HEK293 (cell line): ENCODE results near the gene LRRTM4.

ENCODE experiments used
- EGR2 ChIP-seq: fragments of 450-650 bp; formaldehyde crosslinking; IDR thresholded peaks from 2 replicates; pipeline ENCODE4 v1.5.1; 2016; ENCODE audit warnings: low read depth, missing biosample characterization, missing genetic modification characterization
- GLI4 ChIP-seq: fragments of 450-650 bp; formaldehyde crosslinking; IDR thresholded peaks from 2 replicates; pipeline ENCODE4 v1.5.1; 2016; ENCODE audit warnings: missing biosample characterization, missing genetic modification characterization
- IKZF3 ChIP-seq: fragments of 450-650 bp; IDR thresholded peaks from 2 replicates; pipeline ENCODE4 v1.5.0; 2018; ENCODE audit warnings: missing biosample characterization, mild to moderate bottlenecking, missing genetic modification characterization, moderate library complexity
- SP2 ChIP-seq: fragments of 450-650 bp; formaldehyde crosslinking; IDR thresholded peaks from 2 replicates; pipeline ENCODE4 v1.5.1; 2016; ENCODE audit warnings: missing biosample characterization, missing genetic modification characterization
- TRIM28 ChIP-seq: IDR thresholded peaks from 2 replicates; pipeline ENCODE4 v1.6.1; 2011; ENCODE audit warnings: low read length, control low read depth, borderline replicate concordance
- ZBTB1 ChIP-seq: fragments of 450-650 bp; formaldehyde crosslinking; IDR thresholded peaks from 2 replicates; pipeline ENCODE4 v1.5.1; 2016; ENCODE audit warnings: missing biosample characterization, missing genetic modification characterization
- ZBTB21 ChIP-seq: fragments of 450-650 bp; formaldehyde crosslinking; IDR thresholded peaks from 2 replicates; pipeline ENCODE4 v1.5.1; 2017; ENCODE audit warnings: missing biosample characterization, missing genetic modification characterization
- ZNF791 ChIP-seq: fragments of 450-650 bp; formaldehyde crosslinking; IDR thresholded peaks from 2 replicates; pipeline ENCODE4 v1.5.1; 2016; ENCODE audit warnings: missing biosample characterization, missing genetic modification characterization
- TF ChIP-seq, protein P1 (sequence below): fragments of 450-650 bp; formaldehyde crosslinking; IDR thresholded peaks from 2 replicates; pipeline ENCODE4 v1.5.1; 2016; ENCODE audit warnings: missing biosample characterization, missing genetic modification characterization
- TF ChIP-seq, protein P2 (sequence below): fragments of 450-650 bp; formaldehyde crosslinking; IDR thresholded peaks from 2 replicates; pipeline ENCODE4 v1.5.1; 2016; ENCODE audit warnings: missing biosample characterization, missing genetic modification characterization

DNA sequence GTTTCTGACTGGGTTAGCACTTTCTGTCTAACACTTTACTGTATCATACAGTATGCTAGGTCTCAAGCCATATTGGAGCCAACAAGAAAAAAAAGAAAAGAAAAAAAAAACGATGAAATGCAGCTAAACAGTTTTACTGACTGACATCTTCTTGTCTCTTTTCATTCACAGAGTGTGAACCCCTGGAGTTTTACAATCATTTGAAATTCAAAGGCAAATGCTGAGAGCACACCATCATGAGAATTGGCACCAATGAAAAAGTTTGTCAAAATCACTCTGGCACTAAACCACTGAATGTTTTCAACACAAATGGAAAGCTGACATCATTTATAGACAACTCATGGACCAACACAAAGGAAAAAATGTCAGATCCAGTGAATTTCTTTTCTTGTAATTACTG is 513.3 kb downstream of the LRRTM4 start:
- no peak for TF ChIP-seq IKZF3 (tag by site-specific recombination)
- TF ChIP-seq ZBTB21 (tag by site-specific recombination) = no peak
- TF ChIP-seq, protein P1, sequence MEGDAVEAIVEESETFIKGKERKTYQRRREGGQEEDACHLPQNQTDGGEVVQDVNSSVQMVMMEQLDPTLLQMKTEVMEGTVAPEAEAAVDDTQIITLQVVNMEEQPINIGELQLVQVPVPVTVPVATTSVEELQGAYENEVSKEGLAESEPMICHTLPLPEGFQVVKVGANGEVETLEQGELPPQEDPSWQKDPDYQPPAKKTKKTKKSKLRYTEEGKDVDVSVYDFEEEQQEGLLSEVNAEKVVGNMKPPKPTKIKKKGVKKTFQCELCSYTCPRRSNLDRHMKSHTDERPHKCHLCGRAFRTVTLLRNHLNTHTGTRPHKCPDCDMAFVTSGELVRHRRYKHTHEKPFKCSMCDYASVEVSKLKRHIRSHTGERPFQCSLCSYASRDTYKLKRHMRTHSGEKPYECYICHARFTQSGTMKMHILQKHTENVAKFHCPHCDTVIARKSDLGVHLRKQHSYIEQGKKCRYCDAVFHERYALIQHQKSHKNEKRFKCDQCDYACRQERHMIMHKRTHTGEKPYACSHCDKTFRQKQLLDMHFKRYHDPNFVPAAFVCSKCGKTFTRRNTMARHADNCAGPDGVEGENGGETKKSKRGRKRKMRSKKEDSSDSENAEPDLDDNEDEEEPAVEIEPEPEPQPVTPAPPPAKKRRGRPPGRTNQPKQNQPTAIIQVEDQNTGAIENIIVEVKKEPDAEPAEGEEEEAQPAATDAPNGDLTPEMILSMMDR (tag by site-specific recombination) = no peak
- no peak for TF ChIP-seq ZBTB1 (tag by site-specific recombination)
- no peak for TF ChIP-seq SP2 (tag by site-specific recombination)
- TF ChIP-seq, protein P2, sequence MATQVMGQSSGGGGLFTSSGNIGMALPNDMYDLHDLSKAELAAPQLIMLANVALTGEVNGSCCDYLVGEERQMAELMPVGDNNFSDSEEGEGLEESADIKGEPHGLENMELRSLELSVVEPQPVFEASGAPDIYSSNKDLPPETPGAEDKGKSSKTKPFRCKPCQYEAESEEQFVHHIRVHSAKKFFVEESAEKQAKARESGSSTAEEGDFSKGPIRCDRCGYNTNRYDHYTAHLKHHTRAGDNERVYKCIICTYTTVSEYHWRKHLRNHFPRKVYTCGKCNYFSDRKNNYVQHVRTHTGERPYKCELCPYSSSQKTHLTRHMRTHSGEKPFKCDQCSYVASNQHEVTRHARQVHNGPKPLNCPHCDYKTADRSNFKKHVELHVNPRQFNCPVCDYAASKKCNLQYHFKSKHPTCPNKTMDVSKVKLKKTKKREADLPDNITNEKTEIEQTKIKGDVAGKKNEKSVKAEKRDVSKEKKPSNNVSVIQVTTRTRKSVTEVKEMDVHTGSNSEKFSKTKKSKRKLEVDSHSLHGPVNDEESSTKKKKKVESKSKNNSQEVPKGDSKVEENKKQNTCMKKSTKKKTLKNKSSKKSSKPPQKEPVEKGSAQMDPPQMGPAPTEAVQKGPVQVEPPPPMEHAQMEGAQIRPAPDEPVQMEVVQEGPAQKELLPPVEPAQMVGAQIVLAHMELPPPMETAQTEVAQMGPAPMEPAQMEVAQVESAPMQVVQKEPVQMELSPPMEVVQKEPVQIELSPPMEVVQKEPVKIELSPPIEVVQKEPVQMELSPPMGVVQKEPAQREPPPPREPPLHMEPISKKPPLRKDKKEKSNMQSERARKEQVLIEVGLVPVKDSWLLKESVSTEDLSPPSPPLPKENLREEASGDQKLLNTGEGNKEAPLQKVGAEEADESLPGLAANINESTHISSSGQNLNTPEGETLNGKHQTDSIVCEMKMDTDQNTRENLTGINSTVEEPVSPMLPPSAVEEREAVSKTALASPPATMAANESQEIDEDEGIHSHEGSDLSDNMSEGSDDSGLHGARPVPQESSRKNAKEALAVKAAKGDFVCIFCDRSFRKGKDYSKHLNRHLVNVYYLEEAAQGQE (tag by site-specific recombination) = no peak
- TF ChIP-seq GLI4 = no peak
- no peak for TF ChIP-seq ZNF791 (tag by site-specific recombination)
- TF ChIP-seq TRIM28 = no peak
- TF ChIP-seq EGR2 (tag by site-specific recombination) = no peak
